Measurements from ENCODE around the gene ERC1. TPM values are rescaled to one million over a fixed set of nuclear protein-coding genes. Genes with fewer than 3 reads are reported as not detected.

ERC1 gene
- 22.4 and 52.9 TPM in 2 replicates for total RNA-seq

DNA sequence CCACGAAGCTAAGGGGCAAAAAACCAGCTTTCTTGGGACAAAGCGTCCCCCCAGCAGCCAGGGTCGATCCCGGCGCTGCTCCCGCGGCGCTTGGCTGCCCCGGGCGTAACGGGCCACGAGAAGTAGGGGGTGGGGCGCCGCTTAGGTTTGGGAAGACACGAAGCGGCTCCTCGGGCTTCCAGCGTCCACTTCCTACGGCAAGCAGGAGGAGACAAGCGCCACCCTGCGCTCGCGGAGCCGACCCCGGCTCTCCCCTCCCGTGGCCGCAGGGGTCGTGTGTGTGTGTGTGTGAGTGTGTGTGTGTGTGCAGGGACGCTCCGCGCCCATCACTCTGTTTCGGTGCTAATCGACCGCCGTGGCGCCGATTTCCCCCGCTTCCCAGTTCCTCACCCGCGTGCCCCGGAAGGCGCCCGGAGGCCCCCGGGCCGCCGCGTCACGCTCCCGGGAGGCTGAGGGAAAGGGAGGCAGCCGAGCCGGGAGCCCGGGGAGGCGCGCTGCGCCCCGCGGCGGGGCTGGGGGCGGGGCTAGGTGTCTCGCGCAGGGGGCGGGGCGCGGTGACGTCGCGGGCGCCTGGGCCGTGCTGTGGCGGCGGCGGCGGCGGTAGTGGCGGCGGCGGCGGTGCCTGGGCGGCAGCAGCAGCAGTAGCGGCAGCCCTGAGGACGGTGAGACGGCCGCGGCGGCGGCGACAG is at the start of gene ERC1:
Gene ERC1, plus strand, starts transcription at position 563 of the 689 bp plus-strand sequence. CDS start 36,681 bp downstream, outside the sequence.

DNA sequence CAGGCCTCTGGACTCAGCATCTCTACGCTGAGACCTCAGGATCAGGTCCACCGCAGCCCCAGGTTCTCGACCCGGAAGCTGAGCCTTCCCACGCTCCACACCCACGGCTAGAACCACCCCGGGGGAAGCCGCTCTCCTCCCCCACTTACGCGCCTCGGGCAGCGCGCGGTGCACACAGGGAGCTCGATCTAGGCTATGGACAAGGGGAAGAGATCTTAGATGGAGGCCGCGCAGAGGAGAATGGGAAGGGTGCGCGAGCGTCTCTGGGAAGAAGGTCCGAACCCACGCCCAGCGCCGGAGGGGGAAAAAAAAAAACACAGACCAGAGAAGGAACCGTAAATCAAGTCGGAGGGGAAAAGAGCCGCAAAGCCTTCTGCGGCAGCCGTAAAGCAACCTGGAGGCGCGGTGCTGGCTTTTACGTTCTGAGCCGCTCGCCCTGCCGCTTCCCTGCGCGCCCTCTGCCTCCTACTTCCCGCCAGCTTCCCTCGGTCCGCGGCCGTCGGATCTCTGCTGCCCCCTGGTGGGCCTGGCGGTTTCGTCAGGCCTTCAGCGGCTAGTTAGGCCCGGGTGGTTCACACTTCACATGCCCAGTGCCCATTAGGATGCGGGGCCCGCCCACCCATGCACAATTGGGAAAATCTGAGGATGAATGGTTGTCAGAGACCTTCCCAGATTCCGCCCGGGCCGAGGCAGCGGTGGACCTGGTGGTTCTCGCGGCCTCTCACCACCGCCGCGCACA is 41.4 kb upstream of the ERC1 start, which contains the start of gene RAD52:
Gene RAD52, minus strand, starts transcription at position 242 of the 739 bp plus-strand sequence. CDS start 16,636 bp downstream, outside the sequence.

Other genes with a start within 250 kb of the ERC1 start
- gene WNK1, start 238.6 kb upstream of the ERC1 start, total RNA-seq = 28.3 and 32.8 TPM in 2 replicates
- 9.4 and 12.2 TPM in 2 replicates for gene RAD52, start 41.5 kb upstream of the ERC1 start, total RNA-seq